Measurements from ENCODE around the gene CCDC85B. TPM values are rescaled to one million over a fixed set of nuclear protein-coding genes. Genes with fewer than 3 reads are reported as not detected.

CCDC85B gene
- total RNA-seq, 1 experiment from 2014 or later = 20.8 TPM

DNA sequence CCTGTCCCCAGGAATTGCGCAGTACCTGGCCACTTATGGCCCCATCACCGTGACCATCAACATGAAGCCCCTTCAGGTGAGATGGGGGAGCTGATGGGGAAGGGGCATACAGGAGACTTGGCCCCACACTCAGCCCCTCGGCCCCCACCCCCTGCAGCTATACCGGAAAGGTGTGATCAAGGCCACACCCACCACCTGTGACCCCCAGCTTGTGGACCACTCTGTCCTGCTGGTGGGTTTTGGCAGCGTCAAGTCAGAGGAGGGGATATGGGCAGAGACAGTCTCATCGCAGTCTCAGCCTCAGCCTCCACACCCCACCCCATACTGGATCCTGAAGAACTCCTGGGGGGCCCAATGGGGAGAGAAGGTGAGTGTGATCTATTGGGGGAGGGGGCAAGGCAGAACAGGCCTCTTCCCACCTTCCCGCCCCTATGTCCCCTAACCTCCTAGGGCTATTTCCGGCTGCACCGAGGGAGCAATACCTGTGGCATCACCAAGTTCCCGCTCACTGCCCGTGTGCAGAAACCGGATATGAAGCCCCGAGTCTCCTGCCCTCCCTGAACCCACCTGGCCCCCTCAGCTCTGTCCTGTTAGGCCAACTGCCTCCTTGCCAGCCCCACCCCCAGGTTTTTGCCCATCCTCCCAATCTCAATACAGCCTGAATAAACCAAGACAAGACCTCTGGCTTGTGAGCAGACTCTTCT is 7.3 kb upstream of the CCDC85B start:
- no peak overlapping the region for H3K27ac Mint-ChIP-seq (ENCODE audit: low read depth, unreplicated experiment)
- H3K27me3 Mint-ChIP-seq (ENCODE audit: insufficient read depth, unreplicated experiment) = no peaks in the 10 kb centered on the region
- H3K4me1 Mint-ChIP-seq (ENCODE audit: insufficient read depth, unreplicated experiment) = no peaks in the 10 kb centered on the region
- intact Hi-C loops (cut with micrococcal nuclease) = no loop called here
- peaks cover 26% of the 10 kb centered on the region for H3K36me3 Mint-ChIP-seq (ENCODE audit: insufficient read depth, unreplicated experiment)
- POLR2A ChIA-PET = interaction anchor here (1.9 kb wide), 1 partner anchor 9 kb away, joined by 4 read pairs; no protein-coding TSS in a partner anchor
- TF ChIP-seq, protein P1, sequence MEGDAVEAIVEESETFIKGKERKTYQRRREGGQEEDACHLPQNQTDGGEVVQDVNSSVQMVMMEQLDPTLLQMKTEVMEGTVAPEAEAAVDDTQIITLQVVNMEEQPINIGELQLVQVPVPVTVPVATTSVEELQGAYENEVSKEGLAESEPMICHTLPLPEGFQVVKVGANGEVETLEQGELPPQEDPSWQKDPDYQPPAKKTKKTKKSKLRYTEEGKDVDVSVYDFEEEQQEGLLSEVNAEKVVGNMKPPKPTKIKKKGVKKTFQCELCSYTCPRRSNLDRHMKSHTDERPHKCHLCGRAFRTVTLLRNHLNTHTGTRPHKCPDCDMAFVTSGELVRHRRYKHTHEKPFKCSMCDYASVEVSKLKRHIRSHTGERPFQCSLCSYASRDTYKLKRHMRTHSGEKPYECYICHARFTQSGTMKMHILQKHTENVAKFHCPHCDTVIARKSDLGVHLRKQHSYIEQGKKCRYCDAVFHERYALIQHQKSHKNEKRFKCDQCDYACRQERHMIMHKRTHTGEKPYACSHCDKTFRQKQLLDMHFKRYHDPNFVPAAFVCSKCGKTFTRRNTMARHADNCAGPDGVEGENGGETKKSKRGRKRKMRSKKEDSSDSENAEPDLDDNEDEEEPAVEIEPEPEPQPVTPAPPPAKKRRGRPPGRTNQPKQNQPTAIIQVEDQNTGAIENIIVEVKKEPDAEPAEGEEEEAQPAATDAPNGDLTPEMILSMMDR (IDR thresholded peaks at IDR 0.05; ENCODE audit: unreplicated experiment) = no peak
- no TSS peak for BruUV-seq (replicated peaks)
- H3K4me3 Mint-ChIP-seq (ENCODE audit: unreplicated experiment) = no peak overlapping the region
- DNase-seq (ENCODE audit: unreplicated experiment) = no peak
- no peaks in the 10 kb centered on the region for H3K9me3 Mint-ChIP-seq (ENCODE audit: unreplicated experiment)
- CTCF ChIA-PET = interaction anchor here (0.7 to 9.0 kb wide), 14 partner anchors 9 to 186 kb away, joined by 3 to 203 read pairs (median 16); partner anchors contain the start of genes KAT5 and MUS81

DNA sequence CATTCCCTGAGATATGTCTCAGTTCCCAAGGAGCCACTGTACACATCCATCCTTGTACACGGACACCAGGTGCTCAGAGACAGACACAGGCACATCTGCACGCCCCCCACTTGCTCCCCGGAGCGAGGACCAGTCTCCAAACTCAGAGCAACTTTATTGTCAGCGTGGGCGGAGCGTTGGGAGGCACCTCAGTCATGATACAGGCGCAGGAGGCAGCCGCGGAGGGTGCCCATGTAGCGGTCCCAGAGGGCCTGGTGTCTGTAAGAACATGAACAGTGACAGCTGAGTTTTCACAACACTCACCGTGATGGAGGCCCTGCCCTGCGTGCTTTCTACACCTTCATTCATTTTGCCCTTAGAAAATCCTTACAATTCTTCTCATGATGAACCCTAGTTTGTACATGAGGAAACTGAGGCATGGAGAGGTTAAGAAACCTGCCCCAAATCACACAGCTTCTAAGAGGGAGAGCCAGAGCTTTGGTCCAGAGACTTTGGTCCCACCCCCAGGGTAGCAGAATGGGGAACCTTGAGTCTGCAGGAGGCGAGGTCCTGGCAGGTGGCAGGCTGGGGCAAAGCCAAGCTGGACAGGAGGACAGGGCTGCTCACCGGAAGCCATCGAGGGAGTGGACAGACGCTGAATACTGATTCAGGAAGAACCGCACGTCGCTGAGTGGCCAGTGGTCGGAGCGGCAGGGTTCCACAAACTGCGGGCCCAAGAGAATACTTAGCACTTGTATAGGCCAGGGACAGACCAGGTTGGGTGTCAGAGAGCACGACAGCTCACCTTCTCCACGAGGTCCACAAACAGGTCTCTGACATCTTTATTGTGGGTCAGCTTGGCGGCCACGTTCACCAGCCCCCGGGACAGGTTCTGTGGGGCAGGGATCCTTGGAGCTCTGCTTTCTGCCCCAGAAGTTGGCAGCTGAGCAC is 6.4 kb upstream of the CCDC85B start:
- peak overlapping the region; percentile 22 for H3K27ac Mint-ChIP-seq (ENCODE audit: low read depth, unreplicated experiment)
- peaks cover 32% of the 10 kb centered on the region for H3K36me3 Mint-ChIP-seq (ENCODE audit: insufficient read depth, unreplicated experiment)
- H3K4me1 Mint-ChIP-seq (ENCODE audit: insufficient read depth, unreplicated experiment) = peaks cover 5% of the 10 kb centered on the region
- POLR2A ChIA-PET = interaction anchor here (0.6 to 9.9 kb wide), 9 partner anchors 10 to 172 kb away, joined by 3 to 181 read pairs (median 4); partner anchors contain the start of genes C11orf68, CFL1, KAT5 and MUS81
- TF ChIP-seq, protein P1 (IDR thresholded peaks at IDR 0.05; ENCODE audit: unreplicated experiment) = no peak
- no peaks in the 10 kb centered on the region for H3K9me3 Mint-ChIP-seq (ENCODE audit: unreplicated experiment)
- no peak overlapping the region for H3K4me3 Mint-ChIP-seq (ENCODE audit: unreplicated experiment)
- no peaks in the 10 kb centered on the region for H3K27me3 Mint-ChIP-seq (ENCODE audit: insufficient read depth, unreplicated experiment)
- intact Hi-C loops (cut with micrococcal nuclease) = loop anchor here (1.0 kb wide), 2 partner anchors 105 to 173 kb away; no protein-coding TSS in a partner anchor
- no peak for DNase-seq (ENCODE audit: unreplicated experiment)
- CTCF ChIA-PET = interaction anchor here (0.6 to 9.0 kb wide), 42 partner anchors 8 to 1015 kb away, joined by 3 to 203 read pairs (median 4); partner anchors contain the start of genes KAT5, MUS81 and SART1
- no TSS peak for BruUV-seq (replicated peaks)

DNA sequence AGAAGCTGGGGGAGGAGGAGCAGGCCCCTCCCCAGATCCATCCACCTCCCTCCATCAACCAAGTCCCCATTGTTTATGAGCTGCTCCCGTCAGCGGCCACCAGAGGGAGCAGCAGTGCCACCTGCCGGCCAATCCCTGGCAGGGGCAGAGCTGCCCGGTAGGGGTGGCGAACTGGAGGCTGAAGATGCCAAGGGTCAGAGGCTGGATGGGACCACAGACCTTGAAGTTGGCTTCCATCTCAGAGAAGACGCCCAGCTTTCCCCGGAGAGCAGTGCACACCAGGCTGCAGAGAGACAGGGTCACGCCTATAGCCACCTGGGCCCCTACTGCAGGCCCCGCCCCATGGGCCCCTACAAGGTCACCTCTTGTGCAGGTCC is 5.8 kb upstream of the CCDC85B start:
- H3K36me3 Mint-ChIP-seq (ENCODE audit: insufficient read depth, unreplicated experiment) = peaks cover 33% of the 10 kb centered on the region
- intact Hi-C loops (cut with micrococcal nuclease) = loop anchor here (1.0 kb wide), 2 partner anchors 105 to 173 kb away; no protein-coding TSS in a partner anchor
- peaks cover 11% of the 10 kb centered on the region for H3K4me1 Mint-ChIP-seq (ENCODE audit: insufficient read depth, unreplicated experiment)
- ChIA-PET CTCF (interaction anchor here (0.5 to 9.0 kb wide), 46 partner anchors 8 to 1016 kb away, joined by 3 to 203 read pairs (median 4); partner anchors contain the start of genes KAT5, MUS81 and SART1), POLR2A (interaction anchor here (0.6 to 9.9 kb wide), 9 partner anchors 11 to 173 kb away, joined by 3 to 181 read pairs (median 4); partner anchors contain the start of genes C11orf68, CFL1, KAT5 and MUS81)
- H3K4me3 Mint-ChIP-seq (ENCODE audit: unreplicated experiment) = no peak overlapping the region
- no peaks in the 10 kb centered on the region for H3K27me3 Mint-ChIP-seq (ENCODE audit: insufficient read depth, unreplicated experiment)
- H3K9me3 Mint-ChIP-seq (ENCODE audit: unreplicated experiment) = no peaks in the 10 kb centered on the region
- H3K27ac Mint-ChIP-seq (ENCODE audit: low read depth, unreplicated experiment) = peak overlapping the region; percentile 22
- TF ChIP-seq, protein P1 (IDR thresholded peaks at IDR 0.05; ENCODE audit: unreplicated experiment) = peak; percentile 98
- no TSS peak for BruUV-seq (replicated peaks)
- DNase-seq (ENCODE audit: unreplicated experiment) = peak; percentile 77

All from MCF 10A (cell line).